Stimulated activated naive CD4-positive, alpha-beta T cell (primary cell): ENCODE results near the gene EML1.

Experiments
- DNase-seq, 6 experiments: peaks; one replicate each; lab custom pipeline; 2025; lab: John Stamatoyannopoulos, UW

EML1 gene

GRCh38 chr14:99872786-99873440 is 79.7 kb downstream of the EML1 start:
- DNase-seq: no peak

- no peak for DNase-seq
Observed at GRCh38 chr14:99873653-99874052, 80.4 kb downstream of the EML1 start.

GRCh38 chr14:99874306-99874705 is 81.1 kb downstream of the EML1 start:
- DNase-seq: no peak

DNA sequence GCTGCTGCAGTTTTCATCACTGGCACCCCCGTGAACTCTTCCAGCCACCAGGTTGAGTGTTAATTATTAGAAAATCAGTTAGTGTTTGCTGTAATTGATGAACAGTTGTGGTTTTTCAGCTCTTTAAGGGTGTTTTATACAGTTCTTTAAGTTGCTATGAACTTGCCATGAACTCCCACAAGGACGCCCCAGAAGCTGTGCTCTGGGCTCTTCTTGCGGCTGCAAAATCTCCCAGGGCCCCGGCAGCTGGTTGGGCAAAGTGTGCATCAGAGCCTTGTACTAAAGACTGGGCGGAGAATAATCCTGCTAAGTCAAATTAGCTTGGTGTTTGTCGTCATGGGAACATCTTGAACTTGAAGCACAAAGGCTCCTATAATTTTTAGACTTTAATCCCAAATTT is 82.2 kb downstream of the EML1 start:
- DNase-seq: no peak

- no peak for DNase-seq
Observed at GRCh38 chr14:99875836-99876235, 82.6 kb downstream of the EML1 start.

- DNase-seq: no peak
Observed at GRCh38 chr14:99876406-99876805, 83.2 kb downstream of the EML1 start.

- no peak for DNase-seq
Observed at GRCh38 chr14:99878563-99878962, 85.3 kb downstream of the EML1 start.

DNA sequence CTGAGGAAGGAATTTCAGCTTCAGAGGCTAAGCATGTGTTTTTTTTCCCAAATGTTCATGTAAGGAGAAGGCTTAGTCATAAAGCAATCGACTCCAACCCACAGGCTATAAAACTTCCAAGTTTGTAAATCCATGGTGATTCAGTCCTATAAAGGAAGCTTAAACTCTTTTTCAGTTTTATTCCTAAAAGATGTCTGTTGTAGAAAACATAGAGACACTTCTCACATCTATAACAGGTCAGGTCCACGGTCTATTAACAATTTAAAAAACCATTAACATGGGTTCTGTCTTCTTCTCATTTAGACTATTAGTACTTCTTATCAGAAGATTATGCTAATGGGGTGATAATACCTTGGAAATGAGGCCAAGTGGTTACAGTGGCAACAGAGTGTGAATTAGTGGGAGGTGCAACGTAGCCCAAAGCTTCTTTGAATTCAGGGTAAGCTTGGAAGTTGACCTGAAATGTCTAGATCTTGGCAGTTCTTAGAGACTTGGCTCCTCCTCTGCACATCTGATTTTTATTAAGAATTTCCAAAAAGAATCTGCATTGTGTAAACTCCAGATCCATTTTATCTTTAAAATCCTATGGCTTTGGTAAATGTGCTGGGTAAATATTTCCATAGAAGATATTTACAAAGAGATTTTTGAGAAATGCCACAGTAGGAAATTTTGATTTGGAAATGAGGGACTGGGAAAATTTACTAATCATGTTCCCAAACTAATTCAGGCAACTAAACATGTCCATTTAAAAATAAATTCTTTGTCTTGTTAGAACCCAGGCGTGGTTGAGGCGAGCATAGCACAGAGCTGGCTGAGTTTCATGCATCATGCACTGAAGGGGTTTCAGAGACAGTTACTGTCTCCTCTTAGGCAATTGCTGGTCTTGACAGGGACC is 86.4 kb downstream of the EML1 start:
- DNase-seq: no peak

DNA sequence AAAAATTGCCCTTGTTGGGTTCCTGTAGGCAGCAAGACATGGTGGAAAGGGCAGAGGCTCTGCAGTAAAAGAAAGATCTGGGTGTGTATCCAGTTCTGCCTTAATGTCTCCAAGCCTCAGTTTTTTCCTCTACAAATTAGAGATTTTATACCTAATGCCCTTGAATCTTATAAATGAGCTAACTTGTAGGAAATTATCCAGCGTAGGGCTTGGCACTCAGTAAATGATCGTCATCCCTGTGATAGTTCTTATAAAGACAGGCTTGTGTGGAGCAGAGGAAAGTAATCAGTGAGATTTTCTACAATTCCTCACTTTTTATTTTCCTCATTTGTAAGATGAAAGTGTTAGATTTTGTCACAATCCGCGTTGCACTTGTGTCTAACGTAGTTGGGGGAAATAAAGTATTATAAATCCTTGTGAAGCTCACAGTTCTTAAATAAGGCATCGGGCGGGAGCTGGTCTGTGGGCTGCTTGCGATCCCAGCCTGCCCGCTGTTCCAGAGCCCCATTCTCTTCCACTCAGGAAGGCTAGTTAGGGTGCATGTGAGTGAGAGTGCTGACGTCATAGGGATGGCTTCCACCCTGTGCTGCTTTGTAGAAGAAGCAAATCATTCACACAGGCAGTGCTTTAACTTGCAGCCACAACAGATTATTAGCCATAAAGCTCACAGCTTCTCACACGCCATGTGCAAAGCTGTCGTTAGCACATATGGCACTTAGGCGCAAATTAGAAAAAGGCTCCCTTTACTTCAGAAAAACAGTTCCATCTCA is 87.6 kb downstream of the EML1 start:
- DNase-seq: no peak

DNA sequence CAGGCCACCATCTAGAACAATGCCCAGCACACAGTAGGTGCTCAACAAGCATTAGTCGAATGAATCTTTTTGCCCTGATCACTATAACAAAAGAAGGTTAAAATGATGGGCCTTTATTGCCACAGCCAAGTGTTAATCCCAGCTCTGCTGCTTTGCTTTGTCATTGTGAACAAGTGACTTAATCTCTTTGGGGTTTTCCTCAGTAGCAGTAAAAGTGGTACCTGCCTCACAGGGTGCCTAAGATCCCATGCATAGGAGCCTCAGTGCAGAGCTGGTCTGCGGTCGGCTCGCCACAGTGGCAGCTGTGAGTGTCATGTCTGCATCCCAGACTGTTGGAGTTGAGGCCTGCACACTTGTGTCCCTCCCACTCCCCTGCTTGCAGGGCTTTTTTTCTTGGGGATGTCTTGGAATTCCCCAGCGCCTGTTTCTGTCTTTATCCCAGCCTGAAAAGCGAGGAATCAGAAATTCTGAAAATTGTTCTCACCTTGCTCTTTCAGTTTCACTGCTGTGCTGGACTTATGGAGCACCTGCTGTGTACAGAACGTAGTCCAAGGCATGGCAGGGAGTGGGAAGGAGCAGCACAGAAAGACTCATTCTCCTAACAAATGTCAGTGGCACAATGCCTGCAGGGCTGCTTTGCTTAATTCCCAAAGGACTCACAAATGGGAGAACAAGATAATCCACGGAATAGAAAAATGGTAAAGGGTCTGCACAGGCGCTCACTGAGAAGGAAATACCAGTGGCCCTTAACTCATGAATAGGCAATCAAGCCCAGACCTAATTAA is 90.8 kb downstream of the EML1 start:
- DNase-seq: no peak

DNA sequence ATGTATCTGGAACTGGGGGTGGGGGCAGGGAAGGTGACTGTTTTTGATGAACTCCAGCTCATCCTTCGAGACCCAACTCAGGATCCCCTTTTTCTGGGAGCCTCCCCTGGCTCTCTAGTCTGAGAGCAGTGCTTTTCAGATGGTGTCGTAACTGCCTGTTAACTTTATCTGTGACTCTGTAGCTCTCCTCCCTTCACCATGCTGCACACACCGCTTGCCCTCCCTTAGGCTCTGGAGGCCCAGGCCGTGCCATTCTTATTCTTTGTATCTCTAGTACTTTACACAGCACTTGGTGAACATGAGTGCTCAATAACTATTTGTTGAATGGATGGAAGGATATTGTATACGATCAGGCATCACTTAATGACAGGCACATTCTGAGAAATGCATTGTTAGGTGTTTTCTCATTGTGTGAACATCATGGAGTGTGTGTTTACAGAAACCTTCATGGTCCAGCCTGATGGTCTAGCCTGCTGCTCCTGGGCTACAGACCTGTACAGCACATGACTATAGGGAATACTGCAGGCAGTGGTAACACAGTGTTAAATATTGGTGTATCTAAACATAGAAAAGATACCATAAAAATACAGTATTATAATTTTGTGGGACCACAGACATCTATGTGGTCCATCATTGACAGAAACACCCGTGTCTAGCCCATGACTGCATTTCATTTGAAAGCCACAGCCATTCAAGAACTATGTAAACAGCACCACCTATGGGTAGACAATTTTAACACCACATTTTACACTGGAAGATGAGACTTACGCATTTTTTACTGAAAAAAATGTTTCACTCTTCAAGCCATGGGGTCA is 91.8 kb downstream of the EML1 start:
- DNase-seq: peak in 5 of 6 experiments; percentile 6 to 65 (median 18)

- DNase-seq: no peak
Observed at GRCh38 chr14:99885649-99885958, 92.4 kb downstream of the EML1 start.

- no peak for DNase-seq
Observed at GRCh38 chr14:99887407-99887806, 94.2 kb downstream of the EML1 start.

DNA sequence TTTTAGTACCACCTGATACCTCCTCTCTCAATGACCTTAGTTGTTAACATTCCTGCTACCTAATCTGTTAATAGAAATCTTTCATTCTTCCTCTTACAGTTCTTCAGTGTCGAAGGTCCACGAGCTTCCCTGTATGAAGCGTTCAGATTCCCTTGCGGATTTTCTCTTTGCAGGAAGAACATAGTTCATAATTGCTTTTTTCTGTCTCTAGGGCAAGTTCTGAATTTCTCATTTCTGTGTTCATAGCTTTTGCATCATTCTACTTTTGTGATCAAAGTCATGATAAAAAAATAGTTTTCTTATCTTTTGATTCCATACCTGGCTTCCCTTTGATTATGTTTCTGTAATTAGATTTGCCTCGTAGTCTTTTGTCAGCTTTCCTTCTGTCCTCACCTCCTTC is 94.9 kb downstream of the EML1 start:
- no peak for DNase-seq

DNA sequence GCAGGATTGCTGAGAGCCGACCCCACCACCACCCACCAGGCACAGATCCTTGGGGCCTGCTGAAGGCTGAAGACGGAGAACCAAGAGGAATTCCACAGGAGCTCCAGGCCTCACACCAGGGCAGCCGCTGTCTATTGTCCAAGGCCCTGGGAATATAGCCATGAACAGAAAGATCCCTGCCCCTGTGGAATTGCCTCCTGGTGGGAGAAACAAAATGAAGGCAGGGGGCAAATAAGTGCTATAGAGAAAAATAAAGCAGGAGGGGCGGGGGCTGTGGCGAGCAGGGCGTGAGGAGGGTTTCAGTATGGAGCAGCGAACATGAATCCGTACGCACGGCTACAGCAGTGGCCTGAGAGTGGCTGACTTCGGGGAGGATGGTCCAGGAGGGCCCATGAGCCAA is 96.1 kb downstream of the EML1 start:
- DNase-seq: no peak

DNA sequence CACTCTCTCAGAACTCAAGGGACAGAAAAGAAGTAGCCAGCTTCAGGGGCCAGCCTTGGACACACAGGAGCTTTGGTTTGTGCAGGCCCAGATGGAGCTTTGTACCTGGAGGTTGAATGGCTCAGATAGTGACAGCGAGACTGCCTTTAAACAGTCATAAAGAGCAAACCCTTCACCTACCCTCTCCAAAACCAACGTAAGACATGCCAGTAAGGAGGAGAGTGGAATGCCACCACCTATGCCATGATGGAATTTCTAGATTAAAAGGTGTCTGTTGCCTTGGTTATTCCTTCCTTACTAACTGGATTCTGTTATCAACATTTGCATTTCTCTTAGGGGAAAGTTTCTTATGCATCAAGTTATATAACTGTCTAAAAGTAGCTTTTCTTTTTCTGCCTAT is 98.1 kb downstream of the EML1 start:
- DNase-seq: no peak

- DNase-seq: no peak
Observed at GRCh38 chr14:99891900-99892299, 98.7 kb downstream of the EML1 start.

DNA sequence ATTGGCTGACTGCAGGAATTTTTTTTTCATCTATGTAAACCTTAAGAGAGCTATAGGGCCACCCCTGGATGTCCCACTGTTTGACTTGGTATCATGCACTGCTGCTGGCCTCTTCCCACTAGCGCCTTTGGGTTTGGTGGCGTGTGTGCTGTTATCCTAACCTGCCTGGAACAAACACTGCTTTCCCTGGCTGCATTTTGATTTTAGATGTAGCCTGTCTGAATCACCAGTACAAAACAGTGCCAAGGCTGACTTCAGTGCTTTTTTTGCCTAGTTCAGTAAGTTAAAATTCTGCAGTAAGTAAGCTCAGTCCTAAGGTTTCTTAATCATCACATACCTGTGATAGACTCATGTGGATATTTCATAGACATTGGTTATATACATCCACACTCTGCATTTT is 99.2 kb downstream of the EML1 start:
- DNase-seq: no peak

DNA sequence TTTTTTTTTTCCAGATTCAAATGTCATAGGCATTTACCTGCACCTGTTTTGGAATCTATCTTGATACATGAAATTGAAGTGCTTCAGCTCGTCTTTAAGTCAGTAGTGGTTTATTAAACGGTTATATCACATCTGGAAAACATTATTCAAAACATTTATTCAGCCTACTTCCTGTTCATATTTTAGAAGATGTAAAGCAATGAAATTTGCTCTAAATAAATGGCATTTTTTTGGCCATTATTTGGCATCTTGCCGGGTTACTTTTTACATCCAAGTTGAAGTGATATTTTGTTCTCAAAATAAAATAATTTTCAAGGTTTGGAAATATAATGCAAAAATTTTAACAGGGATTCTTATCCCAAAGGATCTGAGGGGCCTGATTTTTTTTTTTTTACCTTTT is 103.1 kb downstream of the EML1 start:
- DNase-seq: no peak

GRCh38 chr14:99899578-99900178 is 106.5 kb downstream of the EML1 start:
- DNase-seq: peak in 1 of 6 experiments; percentile 6

GRCh38 chr14:99902925-99903324 is 109.7 kb downstream of the EML1 start:
- no peak for DNase-seq
